Neuronal stem cell (in vitro differentiated cells): ENCODE data around the gene MEI4.
"Not testable (repeated sequence)": the region's sequence is repeated elsewhere in the genome, so short reads cannot be mapped to it uniquely, and the experiment has no call there.

Source experiments
- DNase-seq: peaks from one replicate; pipeline ENCODE4 v3.0.0-alpha.2; 2013; ENCODE audit warnings: low spot score
- H2AFZ ChIP-seq: one replicate; pipeline ENCODE4 v1.6.1; 2013; ENCODE audit warnings: mild to moderate bottlenecking, low read length, inconsistent platforms
- H2AK5ac ChIP-seq: 2 replicates; pipeline ENCODE4 v1.6.1; 2013; ENCODE audit warnings: low read depth, mild to moderate bottlenecking, inconsistent platforms, low read length, moderate library complexity, mixed read lengths
- H2BK120ac ChIP-seq: 2 replicates; pipeline ENCODE4 v1.6.1; 2013; ENCODE audit warnings: low read depth, mild to moderate bottlenecking, inconsistent platforms, low read length, moderate library complexity, mixed read lengths
- H2BK12ac ChIP-seq: one replicate; pipeline ENCODE4 v1.6.1; 2013; ENCODE audit warnings: low read length, inconsistent platforms
- H2BK15ac ChIP-seq: 2 replicates; pipeline ENCODE4 v1.6.1; 2013; ENCODE audit warnings: mild to moderate bottlenecking, low read length, inconsistent platforms, mixed read lengths
- H2BK5ac ChIP-seq: one replicate; pipeline ENCODE4 v1.6.1; 2013; ENCODE audit warnings: inconsistent platforms, mild to moderate bottlenecking, low read length, moderate library complexity
- H3K14ac ChIP-seq: one replicate; pipeline ENCODE4 v1.6.1; 2013; ENCODE audit warnings: low read length, inconsistent platforms
- H3K18ac ChIP-seq: 2 replicates; pipeline ENCODE4 v1.6.1; 2013; ENCODE audit warnings: low read length, inconsistent platforms
- H3K23ac ChIP-seq: 2 replicates; pipeline ENCODE4 v1.6.1; 2013; ENCODE audit warnings: low read depth, mild to moderate bottlenecking, mixed read lengths, low read length, inconsistent platforms; ENCODE audit not compliant: poor library complexity
- H3K27ac ChIP-seq: replicated peaks from 3 replicates; pipeline ENCODE4 v1.5.1; 2013; ENCODE audit warnings: low read length, inconsistent platforms
- H3K27me3 ChIP-seq, 3 experiments: 2 replicates each; pipeline ENCODE4 v1.6.1; 2013; ENCODE audit warnings: low read length in 3 of 3, mild to moderate bottlenecking in 2 of 3, inconsistent platforms in 1 of 3, low read depth in 1 of 3, mixed read lengths in 1 of 3, moderate library complexity in 1 of 3; ENCODE audit not compliant: control insufficient read depth in 3 of 3, insufficient read depth in 3 of 3
- H3K36me3 ChIP-seq, 2 donors: replicated peaks in 1 of 2; 2 replicates each; pipeline ENCODE4 v1.6.1; 2013; ENCODE audit warnings: low read length in 2 of 2; ENCODE audit not compliant: control insufficient read depth in 2 of 2, insufficient read depth in 2 of 2
- H3K4ac ChIP-seq: 2 replicates; pipeline ENCODE4 v1.6.1; 2013; ENCODE audit warnings: inconsistent platforms, mild to moderate bottlenecking, low read length, moderate library complexity
- H3K4me1 ChIP-seq, 2 donors: 1 replicate in 1 of 2; 2 replicates in 1 of 2; pipeline ENCODE4 v1.6.1; 2013; ENCODE audit warnings: low read length in 2 of 2, low read depth in 1 of 2; ENCODE audit not compliant: control insufficient read depth in 2 of 2, insufficient read depth in 1 of 2
- H3K4me2 ChIP-seq: one replicate; pipeline ENCODE4 v1.6.1; 2013; ENCODE audit warnings: mild to moderate bottlenecking, low read length, inconsistent platforms; ENCODE audit not compliant: insufficient read depth, poor library complexity, severe bottlenecking
- H3K4me3 ChIP-seq, 2 donors: 2 replicates each; pipeline ENCODE4 v1.5.1; 2013; ENCODE audit warnings: low read length in 2 of 2, mild to moderate bottlenecking in 2 of 2, inconsistent platforms in 1 of 2, moderate library complexity in 1 of 2
- H3K79me1 ChIP-seq: one replicate; pipeline ENCODE4 v1.6.1; 2013; ENCODE audit warnings: low read depth, mild to moderate bottlenecking, inconsistent platforms, low read length, moderate library complexity
- H3K9ac ChIP-seq: one replicate; pipeline ENCODE4 v1.6.1; 2013; ENCODE audit warnings: mild to moderate bottlenecking, low read depth, low read length, inconsistent platforms; ENCODE audit not compliant: poor library complexity
- H3K9me3 ChIP-seq, 2 donors: replicated peaks in 1 of 2; 2 replicates each; pipeline versions ENCODE3 to v1.6.1; 2013; ENCODE audit warnings: low read length in 2 of 2, mild to moderate bottlenecking in 2 of 2, inconsistent platforms in 1 of 2, low read depth in 1 of 2, mixed read lengths in 1 of 2, moderate library complexity in 1 of 2; ENCODE audit not compliant: control insufficient read depth in 2 of 2, insufficient read depth in 1 of 2
- H4K8ac ChIP-seq: one replicate; pipeline ENCODE4 v1.6.1; 2013; ENCODE audit warnings: low read depth, mild to moderate bottlenecking, inconsistent platforms, low read length, moderate library complexity
- H4K91ac ChIP-seq: one replicate; pipeline ENCODE4 v1.6.1; 2013; ENCODE audit warnings: low read length, low read depth, mild to moderate bottlenecking, inconsistent platforms; ENCODE audit not compliant: poor library complexity
- WGBS, 2 donors: extraction: QIAGEN DNeasy Blood & Tissue Kit; methylation state at CpG; one replicate each; pipeline ENCODE4 v1.1.7; 2013; ENCODE audit warnings: missing lambda C conversion rate in 2 of 2, mixed read lengths in 1 of 2; ENCODE audit not compliant: insufficient read length in 2 of 2, insufficient replicate concordance in 1 of 2; ENCODE audit errors: extremely low coverage in 2 of 2; 5-methylcytosine and 5-hydroxymethylcytosine counted together

MEI4 gene

GRCh38 chr6:77644102-77644705, 8.6 kb upstream of the MEI4 start:
- WGBS, 2 donors = no CpG with 5 or more reads among the region's 2 CpGs
- H3K27ac ChIP-seq = no peak overlapping the region
- H3K14ac ChIP-seq = no peak overlapping the region
- no peak overlapping the region for H3K18ac ChIP-seq
- no peaks in the 10 kb centered on the region for H3K79me1 ChIP-seq
- H2AK5ac ChIP-seq = no peak overlapping the region
- DNase-seq = no peak
- no peak overlapping the region for H3K4me2 ChIP-seq
- no peak overlapping the region for H3K4me3 ChIP-seq
- no peaks in the 10 kb centered on the region for H3K27me3 ChIP-seq
- H2BK5ac ChIP-seq = no peak overlapping the region
- H2BK12ac ChIP-seq = no peak overlapping the region
- H2BK120ac ChIP-seq = no peak overlapping the region
- H3K9ac ChIP-seq = no peak overlapping the region
- H3K4me1 ChIP-seq = no peaks in the 10 kb centered on the region
- H4K91ac ChIP-seq = no peak overlapping the region
- no peak overlapping the region for H3K23ac ChIP-seq
- no peak overlapping the region for H4K8ac ChIP-seq
- H3K9me3 ChIP-seq = no peaks in the 10 kb centered on the region
- no peaks in the 10 kb centered on the region for H3K36me3 ChIP-seq
- no peak overlapping the region for H2BK15ac ChIP-seq
- H2AFZ ChIP-seq = no peak overlapping the region
- H3K4ac ChIP-seq = no peak overlapping the region

GRCh38 chr6:77650098-77650663, 2.7 kb upstream of the MEI4 start:
- no CpG with 5 or more reads among the region's 37 CpGs for WGBS, 2 donors
- peak overlapping the region; percentile 52 for H3K4me2 ChIP-seq
- H4K91ac ChIP-seq = no peak overlapping the region
- H2BK5ac ChIP-seq = no peak overlapping the region
- H4K8ac ChIP-seq = no peak overlapping the region
- H3K79me1 ChIP-seq = no peaks in the 10 kb centered on the region
- no peaks in the 10 kb centered on the region for H3K4me1 ChIP-seq
- H3K36me3 ChIP-seq = no peaks in the 10 kb centered on the region
- H2BK12ac ChIP-seq = no peak overlapping the region
- no peaks in the 10 kb centered on the region for H3K9me3 ChIP-seq
- peak overlapping the region; percentile 21 for H3K18ac ChIP-seq
- H3K4me3 ChIP-seq = peak overlapping the region in 1 of 2 donors; percentile 75
- no peaks in the 10 kb centered on the region for H3K27me3 ChIP-seq
- no peak overlapping the region for H3K23ac ChIP-seq
- no peak overlapping the region for H2AK5ac ChIP-seq
- H3K4ac ChIP-seq = no peak overlapping the region
- no peak overlapping the region for H2BK15ac ChIP-seq
- H3K9ac ChIP-seq = no peak overlapping the region
- peak overlapping the region; percentile 75 for H2AFZ ChIP-seq
- peak overlapping the region; percentile 65 for H3K27ac ChIP-seq
- peak; percentile 69 for DNase-seq
- no peak overlapping the region for H3K14ac ChIP-seq
- no peak overlapping the region for H2BK120ac ChIP-seq

DNA sequence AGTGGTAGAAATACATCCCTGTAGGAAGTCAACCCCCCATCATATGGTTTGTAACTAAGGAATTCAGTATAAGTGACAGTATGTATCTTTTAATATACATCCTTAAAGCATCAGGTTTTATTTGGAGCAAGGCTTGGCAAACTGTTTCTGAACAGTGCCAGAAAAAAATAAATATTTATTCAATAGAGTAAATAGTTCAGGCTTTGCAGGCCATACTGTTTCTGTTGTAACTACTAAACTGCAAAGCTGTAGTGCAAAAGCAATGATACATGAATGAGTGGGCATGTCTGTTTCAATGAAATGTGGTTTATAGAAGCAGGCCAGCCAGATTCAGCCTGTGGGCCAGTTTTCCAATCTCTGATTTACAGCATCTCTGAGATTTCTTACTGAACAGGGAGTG, 977 bp downstream of the MEI4 start:
- Histone ChIP-seq H3K18ac (no peak overlapping the region), H3K4ac (no peak overlapping the region), H3K36me3 (no peaks in the 10 kb centered on the region), H4K91ac (no peak overlapping the region), H3K4me1 (no peaks in the 10 kb centered on the region), H3K9ac (no peak overlapping the region), H4K8ac (no peak overlapping the region), H3K14ac (no peak overlapping the region), H3K79me1 (no peaks in the 10 kb centered on the region), H2BK120ac (no peak overlapping the region), H3K23ac (no peak overlapping the region), H3K4me3 (no peak overlapping the region), H3K27ac (no peak overlapping the region), H2AK5ac (no peak overlapping the region), H2AFZ (no peak overlapping the region), H3K4me2 (no peak overlapping the region), H2BK12ac (no peak overlapping the region), H3K27me3 (no peaks in the 10 kb centered on the region), H3K9me3 (no peaks in the 10 kb centered on the region), H2BK15ac (no peak overlapping the region), H2BK5ac (no peak overlapping the region)
- DNase-seq = no peak

GRCh38 chr6:77655035-77655434, 2.2 kb downstream of the MEI4 start:
- H4K8ac ChIP-seq, H2BK120ac ChIP-seq, H3K27me3 ChIP-seq, H3K23ac ChIP-seq, H3K4me2 ChIP-seq, H2BK5ac ChIP-seq, H3K4me1 ChIP-seq, H4K91ac ChIP-seq, H3K79me1 ChIP-seq, DNase-seq, H3K4me3 ChIP-seq, H3K9me3 ChIP-seq, H2BK12ac ChIP-seq, H2AK5ac ChIP-seq, H2BK15ac ChIP-seq, H3K9ac ChIP-seq, H3K18ac ChIP-seq, H3K36me3 ChIP-seq, H2AFZ ChIP-seq, H3K14ac ChIP-seq, H3K4ac ChIP-seq, H3K27ac ChIP-seq: not testable (repeated sequence)
- no CpG with 5 or more reads among the region's 1 CpG for WGBS, 2 donors
